ENCODE data around the gene SFXN4.

DNA sequence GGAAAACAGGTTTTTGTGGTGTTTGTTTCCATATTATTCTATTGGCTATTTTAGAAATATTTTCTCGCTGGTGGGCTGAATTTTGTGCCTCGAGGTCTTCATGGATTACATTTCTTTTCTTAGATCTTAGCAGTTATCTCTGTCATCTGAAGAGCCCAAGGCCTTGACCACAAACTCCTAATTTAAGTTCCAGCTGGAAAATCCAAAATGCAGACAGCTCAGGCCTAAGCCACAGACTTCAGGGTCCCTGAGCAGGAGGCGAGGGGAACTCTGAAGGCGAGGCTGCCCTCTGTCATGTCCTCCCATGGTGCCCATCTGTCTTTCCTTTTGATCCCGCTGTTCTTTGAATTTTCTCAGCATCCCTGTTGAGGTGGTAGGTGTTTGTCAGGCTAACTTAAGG lies 47.3 kb downstream of the SFXN4 start:
- TF ChIP-seq, protein P1, sequence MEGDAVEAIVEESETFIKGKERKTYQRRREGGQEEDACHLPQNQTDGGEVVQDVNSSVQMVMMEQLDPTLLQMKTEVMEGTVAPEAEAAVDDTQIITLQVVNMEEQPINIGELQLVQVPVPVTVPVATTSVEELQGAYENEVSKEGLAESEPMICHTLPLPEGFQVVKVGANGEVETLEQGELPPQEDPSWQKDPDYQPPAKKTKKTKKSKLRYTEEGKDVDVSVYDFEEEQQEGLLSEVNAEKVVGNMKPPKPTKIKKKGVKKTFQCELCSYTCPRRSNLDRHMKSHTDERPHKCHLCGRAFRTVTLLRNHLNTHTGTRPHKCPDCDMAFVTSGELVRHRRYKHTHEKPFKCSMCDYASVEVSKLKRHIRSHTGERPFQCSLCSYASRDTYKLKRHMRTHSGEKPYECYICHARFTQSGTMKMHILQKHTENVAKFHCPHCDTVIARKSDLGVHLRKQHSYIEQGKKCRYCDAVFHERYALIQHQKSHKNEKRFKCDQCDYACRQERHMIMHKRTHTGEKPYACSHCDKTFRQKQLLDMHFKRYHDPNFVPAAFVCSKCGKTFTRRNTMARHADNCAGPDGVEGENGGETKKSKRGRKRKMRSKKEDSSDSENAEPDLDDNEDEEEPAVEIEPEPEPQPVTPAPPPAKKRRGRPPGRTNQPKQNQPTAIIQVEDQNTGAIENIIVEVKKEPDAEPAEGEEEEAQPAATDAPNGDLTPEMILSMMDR (IDR thresholded peaks at IDR 0.05; ENCODE audit: low read depth, low read length, poor library complexity, severe bottlenecking) = no peak
- no peak for TF ChIP-seq EZH2phosphoT487 (IDR thresholded peaks at IDR 0.05; ENCODE audit: borderline replicate concordance, low read length)

Data from DOHH2 (cell line).